SK-N-SH (cell line): ENCODE data around the gene PWWP2B. TPM values are rescaled to one million over a fixed set of nuclear protein-coding genes. Genes with fewer than 3 reads are reported as not detected.
A peak's percentile ranks its signal among the peaks of the same experiment; 100 is the strongest.

ENCODE experiments used
- CTCF ChIA-PET: fragments of 300-600, 350-600 bp; formaldehyde crosslinking; extraction: SDS; loops from one replicate; lab custom pipeline; 2021; lab: Yijun Ruan, JAX
- POLR2A ChIA-PET: fragments of 350-600 bp; sonication (Branson Sonifier 250); formaldehyde crosslinking; extraction: SDS; loops from one replicate; lab custom pipeline; 2020; ENCODE audit warnings: antibody characterized with exemption, inconsistent platforms; lab: Yijun Ruan, JAX
- DNase-seq: peaks from one replicate; pipeline ENCODE4 v3.0.0; 2012
- H2AFZ ChIP-seq: fragments of 200-600 bp; sonication (generic); 2 replicates; pipeline ENCODE4 v1.8.1; 2016; ENCODE audit warnings: antibody characterized with exemption, mild to moderate bottlenecking, low read depth
- H3F3A ChIP-seq: fragments of 200-600 bp; sonication (generic); replicated peaks from 2 replicates; pipeline ENCODE3; 2016; ENCODE audit warnings: antibody characterized with exemption, mild to moderate bottlenecking; ENCODE audit not compliant: insufficient read depth
- H3K27ac ChIP-seq, 2 experiments: fragments of 200-500 bp in 1 of 2; fragments of 200-600 bp in 1 of 2; sonication (Bioruptor generic) in 1 of 2; sonication (generic), shearing (Covaris generic) in 1 of 2; 2 replicates each; pipeline versions ENCODE4 v1.5.1 to v1.6.1; 2014 to 2016; ENCODE audit warnings: low read depth in 2 of 2, inconsistent platforms in 1 of 2, low read length in 1 of 2, mild to moderate bottlenecking in 1 of 2, mixed read lengths in 1 of 2
- H3K27me3 ChIP-seq: fragments of 200-600 bp; sonication (generic), shearing (Covaris generic); 2 replicates; pipeline ENCODE4 v1.6.1; 2016; ENCODE audit warnings: mixed run types; ENCODE audit not compliant: insufficient read depth
- H3K36me3 ChIP-seq, 2 experiments: fragments of 200-500 bp in 1 of 2; fragments of 200-600 bp in 1 of 2; sonication (Bioruptor generic) in 1 of 2; sonication (generic) in 1 of 2; replicated peaks in 1 of 2; 2 replicates each; pipeline versions ENCODE3 to v1.5.1; 2014 to 2016; ENCODE audit warnings: low read length in 1 of 2, mild to moderate bottlenecking in 1 of 2; ENCODE audit not compliant: insufficient read depth in 2 of 2, control insufficient read depth in 1 of 2
- H3K4me1 ChIP-seq, 2 experiments: fragments of 200-500 bp in 1 of 2; fragments of 200-600 bp in 1 of 2; sonication (Bioruptor generic) in 1 of 2; sonication (generic), shearing (Covaris generic) in 1 of 2; 2 replicates each; pipeline versions ENCODE4 v1.5.1 to v1.6.1; 2014 to 2016; ENCODE audit warnings: low read depth in 1 of 2, low read length in 1 of 2, mixed run types in 1 of 2; ENCODE audit not compliant: insufficient read depth in 2 of 2, control insufficient read depth in 1 of 2
- H3K4me2 ChIP-seq: fragments of 200-600 bp; sonication (generic), shearing (Covaris generic); 2 replicates; pipeline ENCODE4 v1.6.1; 2017; ENCODE audit warnings: mixed run types
- H3K4me3 ChIP-seq, 2 experiments: fragments of 200-500 bp in 1 of 2; fragments of 200-600 bp in 1 of 2; sonication (Bioruptor generic) in 1 of 2; sonication (generic), shearing (Covaris generic) in 1 of 2; 2 replicates each; pipeline versions ENCODE4 v1.5.1 to v1.8.1; 2014 to 2016; ENCODE audit warnings: low read depth in 2 of 2, inconsistent platforms in 1 of 2, low read length in 1 of 2, mild to moderate bottlenecking in 1 of 2, mixed read lengths in 1 of 2, moderate library complexity in 1 of 2
- H3K79me2 ChIP-seq: fragments of 200-600 bp; sonication (generic); 2 replicates; pipeline ENCODE4 v1.8.1; 2017; ENCODE audit warnings: mild to moderate bottlenecking; ENCODE audit not compliant: insufficient read depth
- H3K9ac ChIP-seq: fragments of 200-600 bp; sonication (generic); 2 replicates; pipeline ENCODE4 v1.6.1; 2017; ENCODE audit warnings: mixed run types
- H3K9me2 ChIP-seq: fragments of 200-600 bp; sonication (generic); 2 replicates; pipeline ENCODE4 v1.6.1; 2017; ENCODE audit warnings: mixed run types
- H3K9me3 ChIP-seq: fragments of 200-600 bp; sonication (generic); 2 replicates; pipeline ENCODE4 v1.6.1; 2017; ENCODE audit warnings: mixed run types, mild to moderate bottlenecking, moderate library complexity
- H4K20me1 ChIP-seq: fragments of 200-600 bp; sonication (generic); 2 replicates; pipeline ENCODE4 v1.6.1; 2017; ENCODE audit warnings: mild to moderate bottlenecking, mixed run types; ENCODE audit not compliant: insufficient read depth
- CHD2 ChIP-seq: fragments of 150-350 bp; IDR thresholded peaks from 2 replicates; pipeline ENCODE4 v1.6.1; 2018; ENCODE audit warnings: low read length; ENCODE audit not compliant: partially characterized antibody
- GABPA ChIP-seq: IDR thresholded peaks from 2 replicates; pipeline ENCODE4 v1.4.0; 2012; ENCODE audit warnings: low read depth, mild to moderate bottlenecking
- GATA2 ChIP-seq: sonication (generic); formaldehyde crosslinking; IDR thresholded peaks from 2 replicates; pipeline ENCODE4 v1.5.0; 2020; ENCODE audit warnings: mild to moderate bottlenecking, missing genetic modification reagents
- MAX ChIP-seq: IDR thresholded peaks from 2 replicates; pipeline ENCODE4 v1.4.0; 2012; ENCODE audit warnings: low read depth
- NFIC ChIP-seq: IDR thresholded peaks from 2 replicates; pipeline ENCODE4 v1.4.0; 2012; ENCODE audit warnings: borderline replicate concordance
- NRF1 ChIP-seq: IDR thresholded peaks from 2 replicates; pipeline ENCODE4 v1.6.1; 2012; ENCODE audit warnings: low read depth, mild to moderate bottlenecking, low read length
- PBX3 ChIP-seq: IDR thresholded peaks from 2 replicates; pipeline ENCODE4; 2012
- RAD21 ChIP-seq: IDR thresholded peaks from 2 replicates; pipeline ENCODE4 v1.6.1; 2012; ENCODE audit warnings: mild to moderate bottlenecking, low read length
- RCOR1 ChIP-seq: fragments of 150-350 bp; IDR thresholded peaks from 2 replicates; pipeline ENCODE4 v1.6.1; 2017; ENCODE audit warnings: antibody characterized with exemption, low read length
- REST ChIP-seq: IDR thresholded peaks from 2 replicates; pipeline ENCODE4 v1.6.1; 2012; ENCODE audit warnings: mild to moderate bottlenecking, low read depth, low read length, moderate library complexity
- RXRA ChIP-seq: IDR thresholded peaks from 2 replicates; pipeline ENCODE4 v1.4.0; 2012; ENCODE audit warnings: low read depth, mild to moderate bottlenecking, borderline replicate concordance
- TCF12 ChIP-seq: IDR thresholded peaks from 2 replicates; pipeline ENCODE4 v1.4.0; 2012
- USF2 ChIP-seq: fragments of 150-350 bp; IDR thresholded peaks from 2 replicates; pipeline ENCODE4 v1.6.1; 2017; ENCODE audit warnings: antibody characterized with exemption, low read length, low read depth, borderline replicate concordance
- YY1 ChIP-seq: IDR thresholded peaks from 2 replicates; pipeline ENCODE4 v1.4.0; 2012; ENCODE audit warnings: low read depth, mild to moderate bottlenecking
- WGBS: methylation state at CpG from one replicate; pipeline ENCODE4 v1.1.6; 2017; ENCODE audit warnings: low lambda C conversion rate; 5-methylcytosine and 5-hydroxymethylcytosine counted together
- polyA plus RNA-seq, 3 experiments: library from polyadenylated mRNA; depleted of rRNA; stranded (reverse); fragments of >200 nt; gene quantifications; 2 replicates each; pipeline ENCODE4 v1.2.3, GENCODE V29; 2012

The PWWP2B gene
- polyA plus RNA-seq, 1 of the 3 experiments (the other 2 are of a cell fraction): 2.4 TPM

- Histone ChIP-seq H3K27ac (no peak overlapping the region; a peak in 1 of 4 replicates), H3K9me2 (no peaks in the 10 kb centered on the region), H3K4me2 (no peak overlapping the region), H3K4me3 (no peak overlapping the region), H3K9ac (peak overlapping the region; percentile 34; the same call in 1 of the 2 replicates), H3K9me3 (no peaks in the 10 kb centered on the region), H2AFZ (no peak overlapping the region), H3F3A (no peaks in the 10 kb centered on the region), H3K4me1 (peaks cover 8 to 42% of the 10 kb centered on the region in 2 experiments; a peak in 2 of 4 replicates), H3K36me3 (no peaks in the 10 kb centered on the region), H4K20me1 (no peaks in the 10 kb centered on the region), H3K27me3 (no peaks in the 10 kb centered on the region), H3K79me2 (no peaks in the 10 kb centered on the region)
- ChIA-PET CTCF (interaction anchor here (1.8 kb wide), 1 partner anchor 22 kb away, joined by 6 read pairs; no protein-coding TSS in a partner anchor), POLR2A (no interaction called here)
- TF ChIP-seq MAX (no peak), GATA2 (CRISPR knock-in tag) (no peak), NFIC (no peak), TCF12 (no peak), REST (no peak), CHD2 (no peak)
- peak; percentile 45 for DNase-seq
- WGBS: 66% methylated on average over 17 of the region's 33 CpGs
Observed at GRCh38 chr10:132420981-132421846, 24.2 kb downstream of the PWWP2B start.

GRCh38 chr10:132421847-132422751 lies 25.1 kb downstream of the PWWP2B start:
- Histone ChIP-seq H3K79me2 (no peaks in the 10 kb centered on the region), H3F3A (no peaks in the 10 kb centered on the region), H3K9ac (peak overlapping the region; percentile 34; the same call in 1 of the 2 replicates), H3K27ac (no peak overlapping the region; a peak in 1 of 4 replicates), H4K20me1 (no peaks in the 10 kb centered on the region), H3K27me3 (no peaks in the 10 kb centered on the region), H3K9me2 (no peaks in the 10 kb centered on the region), H2AFZ (no peak overlapping the region), H3K4me3 (no peak overlapping the region), H3K36me3 (no peaks in the 10 kb centered on the region), H3K9me3 (no peaks in the 10 kb centered on the region), H3K4me1 (peaks cover 8 to 42% of the 10 kb centered on the region in 2 experiments; a peak in 2 of 4 replicates), H3K4me2 (no peak overlapping the region)
- DNase-seq: peak; percentile 47
- POLR2A ChIA-PET: no interaction called here
- TF ChIP-seq RCOR1: no peak
- no peak for TF ChIP-seq GABPA
- TF ChIP-seq RAD21: no peak
- no peak for TF ChIP-seq NFIC
- TF ChIP-seq USF2: no peak
- no peak for TF ChIP-seq PBX3
- no peak for TF ChIP-seq NRF1
- no peak for TF ChIP-seq RXRA
- TF ChIP-seq TCF12: no peak
- TF ChIP-seq YY1: no peak
- CTCF ChIA-PET: interaction anchor here (0.6 to 1.8 kb wide), 5 partner anchors 8 to 25 kb away, joined by 3 to 6 read pairs (median 3); no protein-coding TSS in a partner anchor
- WGBS: 88% methylated on average over 15 of the region's 30 CpGs
